Pulmonary artery endothelial cell (primary cell): Measurements from ENCODE around the gene DHH. TPM values are rescaled to one million over a fixed set of nuclear protein-coding genes. Genes with fewer than 3 reads are reported as not detected.

ENCODE experiments used
- DNase-seq: peaks from one replicate; pipeline ENCODE4 v3.0.0-alpha.2; 2011; ENCODE audit warnings: low read depth, low spot score
- total RNA-seq: library from RNA; depleted of rRNA; stranded (reverse); fragments of >200 nt; gene quantifications from 2 replicates; pipeline ENCODE4 v1.2.3, GENCODE V29; 2014

DHH gene
- total RNA-seq, 1 donor from 2014 or later = 5.8 TPM

- no peak for DNase-seq
Measured at GRCh38 chr12:49109641-49110463, 15.3 kb upstream of the DHH start.

GRCh38 chr12:49108958-49109404 is 14.4 kb upstream of the DHH start:
- DNase-seq = no peak

GRCh38 chr12:49105504-49106084 is 11.0 kb upstream of the DHH start:
- no peak for DNase-seq

GRCh38 chr12:49104822-49105221 is 10.2 kb upstream of the DHH start:
- DNase-seq = no peak

- no peak for DNase-seq
Measured at GRCh38 chr12:49100380-49100779, 5.8 kb upstream of the DHH start.

- no peak for DNase-seq
Measured at GRCh38 chr12:49098703-49099102, 4.1 kb upstream of the DHH start.

- DNase-seq = no peak
Measured at GRCh38 chr12:49098035-49098451, 3.4 kb upstream of the DHH start.

- no peak for DNase-seq
Measured at GRCh38 chr12:49097381-49097780, 2.8 kb upstream of the DHH start.

- DNase-seq = no peak
Measured at GRCh38 chr12:49094975-49095365, 369 bp upstream of the DHH start.

GRCh38 chr12:49093792-49094159 is 825 bp downstream of the DHH start:
- DNase-seq = no peak

- DNase-seq = no peak
Measured at GRCh38 chr12:49092816-49093406, 1.7 kb downstream of the DHH start.

- DNase-seq = no peak
Measured at GRCh38 chr12:49092086-49092815, 2.4 kb downstream of the DHH start.

GRCh38 chr12:49091836-49092085 is 2.8 kb downstream of the DHH start:
- DNase-seq = no peak

GRCh38 chr12:49091056-49091835 is 3.4 kb downstream of the DHH start:
- DNase-seq = no peak

GRCh38 chr12:49089821-49090773 is 4.5 kb downstream of the DHH start:
- DNase-seq = no peak

- DNase-seq = no peak
Measured at GRCh38 chr12:49088932-49089330, 5.7 kb downstream of the DHH start.

- peak; percentile 78 for DNase-seq
Measured at GRCh38 chr12:49088150-49088931, 6.3 kb downstream of the DHH start.

GRCh38 chr12:49086116-49086515 is 8.5 kb downstream of the DHH start:
- no peak for DNase-seq

- no peak for DNase-seq
Measured at GRCh38 chr12:49084438-49084837, 10.2 kb downstream of the DHH start.

GRCh38 chr12:49079793-49080192 is 14.8 kb downstream of the DHH start:
- DNase-seq = no peak
